ENCODE data around the gene IHH.

GRCh38 chr2:219060821-219061791 is at the start of gene IHH:
- TF ChIP-seq, protein P1, sequence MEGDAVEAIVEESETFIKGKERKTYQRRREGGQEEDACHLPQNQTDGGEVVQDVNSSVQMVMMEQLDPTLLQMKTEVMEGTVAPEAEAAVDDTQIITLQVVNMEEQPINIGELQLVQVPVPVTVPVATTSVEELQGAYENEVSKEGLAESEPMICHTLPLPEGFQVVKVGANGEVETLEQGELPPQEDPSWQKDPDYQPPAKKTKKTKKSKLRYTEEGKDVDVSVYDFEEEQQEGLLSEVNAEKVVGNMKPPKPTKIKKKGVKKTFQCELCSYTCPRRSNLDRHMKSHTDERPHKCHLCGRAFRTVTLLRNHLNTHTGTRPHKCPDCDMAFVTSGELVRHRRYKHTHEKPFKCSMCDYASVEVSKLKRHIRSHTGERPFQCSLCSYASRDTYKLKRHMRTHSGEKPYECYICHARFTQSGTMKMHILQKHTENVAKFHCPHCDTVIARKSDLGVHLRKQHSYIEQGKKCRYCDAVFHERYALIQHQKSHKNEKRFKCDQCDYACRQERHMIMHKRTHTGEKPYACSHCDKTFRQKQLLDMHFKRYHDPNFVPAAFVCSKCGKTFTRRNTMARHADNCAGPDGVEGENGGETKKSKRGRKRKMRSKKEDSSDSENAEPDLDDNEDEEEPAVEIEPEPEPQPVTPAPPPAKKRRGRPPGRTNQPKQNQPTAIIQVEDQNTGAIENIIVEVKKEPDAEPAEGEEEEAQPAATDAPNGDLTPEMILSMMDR (IDR thresholded peaks at IDR 0.05), result no peak
- peak; percentile 20 for TF ChIP-seq POLR2A (IDR thresholded peaks at IDR 0.05)

Data from right lobe of liver (tissue), 4 donors.